Activated CD8-positive, alpha-beta T cell treated with anti-CD3 and anti-CD28 coated beads for 36 hours (primary cell): Measurements from ENCODE around the gene LAPTM5. TPM values are rescaled to one million over a fixed set of nuclear protein-coding genes. Genes with fewer than 3 reads are reported as not detected.

ENCODE experiments used
- ATAC-seq: fragments of 200-7000 bp; cut with Tn5 transposase; one replicate; pipeline ENCODE4 v1.10.0; 2021; ENCODE audit warnings: mild to moderate bottlenecking, moderate library complexity
- CTCF ChIA-PET: fragments of 350-600 bp; sonication (Branson Sonifier 250); formaldehyde crosslinking; loops from one replicate; lab custom pipeline; 2021; ENCODE audit warnings: antibody characterized with exemption; lab: Charles Lee
- POLR2A ChIA-PET: fragments of 350-600 bp; sonication (Branson Sonifier 250); formaldehyde crosslinking; loops from one replicate; lab custom pipeline; 2021; ENCODE audit warnings: antibody characterized with exemption; lab: Charles Lee
- DNase-seq: peaks from one replicate; pipeline ENCODE4 v3.0.0-alpha.2; 2020
- H3K27ac Mint-ChIP-seq: one replicate; pipeline ENCODE4 v1.8.0; 2021; ENCODE audit warnings: mild to moderate bottlenecking, mixed read lengths
- H3K27me3 Mint-ChIP-seq: one replicate; pipeline ENCODE4 v1.8.0; 2021; ENCODE audit warnings: mixed read lengths
- H3K36me3 Mint-ChIP-seq: one replicate; pipeline ENCODE4 v1.8.0; 2021; ENCODE audit warnings: low read depth, mixed read lengths
- H3K4me1 Mint-ChIP-seq: one replicate; pipeline ENCODE4 v1.8.0; 2021; ENCODE audit warnings: low read depth, mixed read lengths
- H3K4me3 Mint-ChIP-seq: one replicate; pipeline ENCODE4 v1.8.0; 2021; ENCODE audit warnings: mild to moderate bottlenecking, moderate library complexity, mixed read lengths
- H3K9me3 Mint-ChIP-seq: one replicate; pipeline ENCODE4 v1.8.0; 2021; ENCODE audit warnings: mixed read lengths
- CTCF ChIP-seq: fragments of 200-600 bp; IDR thresholded peaks from one replicate; pipeline ENCODE4 v1.8.0; 2022; ENCODE audit warnings: antibody characterized with exemption, mild to moderate bottlenecking
- intact Hi-C: fragments of 100-400 bp; cut with micrococcal nuclease; formaldehyde crosslinking; loops from one replicate; pipeline ENCODE4 v1.10.0; 2022
- total RNA-seq, 2 experiments: library from RNA; stranded (reverse); gene quantifications; one replicate each; pipeline ENCODE4 v1.2.3, GENCODE V29; 2021

LAPTM5 gene
- total RNA-seq, 2 experiments from 2014 or later: 229 to 237 TPM

- H3K27ac Mint-ChIP-seq: no peak overlapping the region
- H3K4me1 Mint-ChIP-seq: no peaks in the 10 kb centered on the region
- DNase-seq (peak; percentile 71), ATAC-seq (peak; percentile 95)
- ChIA-PET POLR2A (interaction anchor here (0.9 kb wide), 1 partner anchor 11 kb away, joined by 3 read pairs; no protein-coding TSS in a partner anchor), CTCF (interaction anchor here (0.6 to 1.7 kb wide), 10 partner anchors 7 to 465 kb away, joined by 3 to 8 read pairs (median 5); no protein-coding TSS in a partner anchor)
- peak; percentile 78 for TF ChIP-seq CTCF
- H3K27me3 Mint-ChIP-seq: peaks cover 1% of the 10 kb centered on the region
- no peaks in the 10 kb centered on the region for H3K9me3 Mint-ChIP-seq
- H3K4me3 Mint-ChIP-seq: no peak overlapping the region
- intact Hi-C loops: no loop called here
- no peaks in the 10 kb centered on the region for H3K36me3 Mint-ChIP-seq
Observed at GRCh38 chr1:30707412-30708360, 49.9 kb downstream of the LAPTM5 start.

GRCh38 chr1:30706528-30706927, 51.0 kb downstream of the LAPTM5 start:
- Mint-ChIP-seq H3K27me3 (peaks cover 1% of the 10 kb centered on the region), H3K4me3 (no peak overlapping the region), H3K4me1 (no peaks in the 10 kb centered on the region), H3K9me3 (no peaks in the 10 kb centered on the region), H3K27ac (no peak overlapping the region), H3K36me3 (no peaks in the 10 kb centered on the region)
- ChIA-PET POLR2A (no interaction called here), CTCF (interaction anchor here (1.4 kb wide), 1 partner anchor 9 kb away, joined by 3 read pairs; no protein-coding TSS in a partner anchor)
- DNase-seq (no peak), ATAC-seq (no peak)
- intact Hi-C loops: no loop called here
- no peak for TF ChIP-seq CTCF

GRCh38 chr1:30705698-30706097, 51.9 kb downstream of the LAPTM5 start:
- Mint-ChIP-seq H3K9me3 (no peaks in the 10 kb centered on the region), H3K4me3 (no peak overlapping the region), H3K27ac (no peak overlapping the region), H3K4me1 (no peaks in the 10 kb centered on the region), H3K27me3 (peaks cover 1% of the 10 kb centered on the region), H3K36me3 (no peaks in the 10 kb centered on the region)
- no peak for ATAC-seq
- DNase-seq: no peak
- no peak for TF ChIP-seq CTCF
- CTCF ChIA-PET: no interaction called here
- POLR2A ChIA-PET: no interaction called here
- intact Hi-C loops: no loop called here

GRCh38 chr1:30704765-30705509, 52.6 kb downstream of the LAPTM5 start:
- Mint-ChIP-seq H3K27me3 (peaks cover 1% of the 10 kb centered on the region), H3K9me3 (no peaks in the 10 kb centered on the region), H3K4me1 (no peaks in the 10 kb centered on the region), H3K27ac (no peak overlapping the region), H3K4me3 (no peak overlapping the region), H3K36me3 (no peaks in the 10 kb centered on the region)
- intact Hi-C loops: no loop called here
- no peak for ATAC-seq
- no peak for DNase-seq
- TF ChIP-seq CTCF: no peak
- POLR2A ChIA-PET: no interaction called here
- CTCF ChIA-PET: no interaction called here
